ENCODE data around the gene OPTN.

OPTN gene

DNA sequence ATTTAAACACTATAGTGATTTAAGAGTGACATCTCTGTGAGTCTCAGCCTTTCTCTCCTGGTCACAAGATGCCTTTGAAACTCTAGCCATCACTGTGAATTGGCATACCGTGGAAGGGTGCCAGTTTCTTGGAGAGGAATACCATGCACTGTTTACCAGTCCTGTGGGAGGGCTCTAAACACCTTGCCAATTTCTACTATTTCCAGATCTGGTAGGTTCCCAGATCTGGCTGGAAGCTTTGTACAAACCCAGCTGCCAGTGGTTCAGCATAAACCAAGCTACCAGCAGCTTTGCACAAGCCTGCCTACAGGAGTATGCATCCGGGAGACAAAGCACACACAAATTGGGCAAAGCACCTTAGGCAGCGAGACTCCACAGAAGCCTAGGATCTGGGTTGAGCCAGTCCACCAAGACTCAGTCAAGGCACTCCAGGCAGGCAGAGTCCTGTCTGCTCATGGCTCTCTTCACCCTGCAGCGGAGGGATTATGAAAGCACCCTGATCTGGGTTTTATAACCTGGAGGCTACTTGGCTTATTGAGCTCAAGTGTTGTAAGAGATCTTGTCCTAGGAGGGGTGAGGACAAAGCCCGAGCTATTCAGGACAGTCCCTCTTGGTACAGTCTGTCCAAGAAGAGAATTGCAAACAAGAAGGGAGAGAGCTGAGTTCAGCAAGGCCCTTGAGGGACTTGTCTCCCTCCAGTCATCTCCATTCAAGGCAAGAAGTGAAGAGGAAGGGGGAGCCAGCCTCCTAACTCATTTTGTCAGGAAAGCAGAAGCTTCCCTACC lies 85.0 kb downstream of the OPTN start:
- no peak for DNase-seq

DNA sequence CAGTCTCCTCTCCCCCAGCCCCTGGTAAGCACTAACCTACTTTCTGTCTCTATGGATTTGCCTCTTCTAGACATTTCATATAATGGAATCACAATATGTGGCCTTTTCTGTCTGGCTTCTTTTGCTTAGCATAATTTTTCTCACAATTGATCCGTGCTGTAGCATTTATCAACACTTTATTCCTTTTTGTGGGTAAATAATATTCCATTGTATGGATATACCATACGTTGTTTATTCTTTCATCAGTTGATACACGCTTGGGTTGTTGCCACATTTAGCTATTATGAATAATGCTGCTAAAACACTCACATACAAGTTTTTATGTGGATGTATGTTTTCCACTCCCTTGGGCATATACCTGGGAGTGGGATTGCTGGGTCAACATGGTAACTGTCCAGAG lies 87.2 kb downstream of the OPTN start:
- DNase-seq: no peak

Data from T-helper 2 cell (primary cell).